ENCODE measurements around the gene HDAC9.

The HDAC9 gene

DNA sequence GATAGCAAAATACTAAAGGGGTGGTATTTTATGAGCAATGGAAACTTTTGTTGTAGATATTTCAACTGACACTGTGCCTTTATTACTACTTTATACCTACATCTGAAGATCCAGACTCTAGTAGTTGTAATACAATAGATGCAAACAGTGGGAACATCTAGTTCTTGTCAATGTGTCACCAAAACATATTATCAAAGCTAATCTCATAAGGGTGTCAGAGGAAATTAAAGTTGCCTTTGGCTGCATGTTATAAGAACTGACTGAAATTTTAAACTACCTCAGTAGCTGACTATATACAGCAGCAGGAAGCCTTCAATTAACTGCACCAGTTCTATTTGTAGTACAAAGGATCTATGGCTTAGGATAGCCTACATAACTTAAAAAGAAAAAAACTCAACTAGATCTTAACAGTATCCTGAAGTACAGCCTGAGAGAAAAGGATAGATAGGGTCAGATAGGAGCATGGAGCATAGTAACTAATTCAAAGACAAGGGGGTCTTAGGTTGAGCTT, 30.9 kb downstream of the HDAC9 start:
- DNase-seq (ENCODE audit: low spot score), result no peak

DNA sequence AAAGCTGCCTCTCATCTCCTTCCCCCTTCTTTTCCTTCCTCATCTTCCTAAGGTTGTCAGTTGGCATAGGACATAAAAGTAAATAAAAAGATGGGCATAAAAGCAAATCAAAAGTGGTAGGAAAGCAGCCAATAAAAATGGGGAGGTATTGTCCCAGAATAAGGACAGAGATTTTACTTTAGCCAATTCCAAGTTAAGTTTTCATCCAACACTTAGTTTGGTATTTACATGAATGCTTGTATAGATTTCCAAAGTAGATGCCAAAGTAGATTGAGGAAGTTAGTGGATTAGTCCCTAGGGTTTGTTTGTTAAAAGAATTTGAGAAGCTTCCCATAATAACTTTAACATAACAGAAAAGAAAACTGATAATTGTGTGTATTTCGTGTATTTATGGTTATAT, 33.7 kb downstream of the HDAC9 start:
- no peak for DNase-seq (ENCODE audit: low spot score)

DNA sequence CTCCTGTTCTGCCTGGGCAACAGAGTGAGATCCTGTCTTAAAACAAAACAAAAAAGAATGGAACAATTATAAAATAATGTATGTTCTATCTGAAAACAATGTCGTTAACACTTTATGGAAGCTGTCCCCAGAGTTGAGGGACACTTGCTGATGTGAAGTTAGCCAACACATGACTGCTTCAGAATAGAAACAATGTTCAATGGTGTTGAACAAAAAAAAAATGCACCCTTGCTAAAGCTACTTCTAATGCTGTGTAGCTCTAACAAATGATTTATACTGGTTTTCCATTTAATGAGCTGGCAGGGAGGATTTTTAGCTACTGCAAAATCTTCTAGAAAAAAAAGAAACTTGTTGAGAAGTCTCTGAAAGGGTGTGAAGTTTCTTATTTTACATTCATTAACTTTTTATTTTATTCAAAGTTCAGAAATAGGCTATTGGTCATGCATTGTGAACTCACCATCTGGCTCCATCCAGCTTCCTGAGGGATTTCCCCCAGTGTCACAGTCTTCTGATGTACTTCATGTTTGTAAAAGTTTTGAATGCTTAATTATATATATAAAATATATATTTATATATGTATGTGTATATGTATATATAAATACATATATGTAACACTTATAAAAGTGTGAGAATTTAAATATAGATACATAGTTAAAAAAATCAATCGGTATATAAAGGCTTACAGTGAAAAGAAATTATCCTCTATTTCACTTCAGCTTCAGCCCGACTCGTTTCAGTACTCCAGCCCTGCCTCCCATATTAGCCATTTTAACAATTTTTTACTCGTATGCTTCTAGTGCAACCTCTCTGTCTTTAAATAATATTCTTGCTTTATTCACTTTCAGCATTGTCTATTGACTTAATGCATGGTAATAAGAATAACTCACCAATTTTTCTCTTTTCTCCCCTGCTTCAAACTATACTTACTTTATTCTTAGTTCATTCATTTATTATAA, 35.0 kb downstream of the HDAC9 start:
- no peak for DNase-seq (ENCODE audit: low spot score)

DNA sequence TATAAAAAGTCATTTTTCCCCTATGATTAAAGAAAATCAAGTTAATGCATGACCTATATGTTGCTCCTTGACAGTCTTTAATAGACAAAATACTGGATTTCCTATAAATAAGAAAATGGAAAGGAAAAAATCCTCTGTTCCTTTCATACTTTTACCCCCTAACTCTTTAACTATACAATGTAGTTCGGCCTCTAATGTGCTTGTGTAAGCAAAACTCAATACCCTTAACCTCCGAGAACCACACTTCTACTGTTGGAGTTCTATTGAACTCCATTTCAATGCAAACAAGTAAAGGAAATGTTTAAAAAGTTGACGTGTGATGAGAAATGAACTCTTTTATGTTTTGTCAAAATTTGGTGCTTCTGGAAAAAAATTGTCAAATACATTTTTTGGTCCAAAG, 36.0 kb downstream of the HDAC9 start:
- no peak for DNase-seq (ENCODE audit: low spot score)

DNA sequence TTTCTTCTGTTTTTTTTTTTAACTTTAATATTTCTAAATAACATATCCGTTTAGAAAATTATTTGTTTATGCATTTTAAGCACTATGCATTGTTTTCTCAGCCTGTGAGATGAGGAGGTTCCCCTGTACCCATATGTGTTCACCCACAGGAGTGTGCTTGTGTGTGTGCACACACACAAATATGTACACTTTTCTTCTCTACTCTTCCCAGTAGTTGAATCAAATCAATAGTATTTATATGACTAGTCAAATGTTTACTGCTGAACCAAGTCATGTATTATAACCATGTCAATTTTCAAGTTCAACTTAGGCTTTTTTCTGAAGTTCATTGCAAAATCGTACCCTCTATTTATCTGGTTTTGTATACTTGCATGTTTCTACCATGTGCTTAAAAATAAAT, 37.3 kb downstream of the HDAC9 start:
- no peak for DNase-seq (ENCODE audit: low spot score)

DNA sequence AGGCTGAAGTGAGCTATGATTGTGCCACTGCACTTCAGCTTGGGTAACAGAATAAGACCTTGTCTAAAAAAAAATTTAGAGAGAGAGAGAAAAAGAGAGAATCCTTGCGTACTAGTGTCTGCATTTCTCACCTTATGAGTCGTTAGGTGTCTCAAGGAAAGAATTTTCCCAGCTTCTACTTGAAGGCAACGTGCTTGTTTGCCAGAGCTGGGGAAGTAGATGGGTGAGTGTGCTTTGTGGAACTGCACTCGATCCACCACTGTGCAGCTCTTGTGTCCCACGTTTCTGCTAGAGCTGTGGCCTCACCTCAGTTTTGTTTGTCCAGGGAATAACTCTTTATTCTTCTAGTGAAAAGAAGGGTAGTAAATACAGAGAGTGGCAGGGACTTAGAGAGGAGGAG, 38.9 kb downstream of the HDAC9 start:
- DNase-seq (ENCODE audit: low spot score), result no peak

DNA sequence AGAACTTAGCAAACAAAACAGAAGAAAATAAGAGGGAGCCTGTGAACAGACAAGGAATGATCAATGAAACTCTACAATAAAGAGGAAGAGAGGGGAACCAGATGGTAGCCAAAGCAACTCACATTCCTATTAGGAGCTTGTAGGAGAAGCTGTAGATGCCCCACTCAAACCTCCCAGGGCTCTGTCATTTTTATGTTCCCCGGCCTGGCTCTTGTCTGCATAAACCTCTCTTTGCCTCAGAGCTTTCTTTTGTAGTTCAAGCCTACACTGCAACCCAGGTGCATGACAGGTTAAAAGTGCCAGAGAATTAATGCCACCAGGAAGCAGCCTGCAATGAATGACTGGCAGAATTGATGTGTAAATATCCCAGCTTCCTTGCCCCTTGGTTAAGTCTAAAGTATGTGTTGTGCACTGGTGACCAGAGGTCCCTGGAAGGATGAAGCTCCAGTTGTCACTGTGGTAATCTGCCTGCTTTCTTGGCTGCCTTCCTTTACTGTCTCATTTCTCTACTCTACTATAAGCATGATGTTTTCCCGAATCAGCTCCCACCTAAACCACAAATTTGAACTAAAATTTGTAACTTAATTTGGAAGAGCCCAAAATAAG, 40.4 kb downstream of the HDAC9 start:
- no peak for DNase-seq (ENCODE audit: low spot score)

DNA sequence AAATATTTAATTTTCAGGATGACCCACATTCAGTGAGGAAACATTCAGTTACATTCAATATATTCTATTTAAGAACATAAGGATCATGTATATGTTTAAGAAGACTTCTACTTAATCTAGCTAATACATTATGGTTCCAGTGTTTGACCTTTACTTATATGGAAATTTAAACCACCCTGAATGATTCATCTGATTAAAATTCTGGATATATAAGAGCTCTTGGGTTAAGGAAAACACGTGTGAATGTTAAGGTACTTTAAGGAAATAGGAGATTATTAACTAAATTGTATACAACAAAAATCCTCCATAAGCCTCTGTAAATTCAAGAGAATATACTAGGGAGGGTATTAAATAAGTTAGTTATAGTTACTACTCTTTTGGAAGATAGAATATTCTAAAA, 40.9 kb downstream of the HDAC9 start:
- DNase-seq (ENCODE audit: low spot score), result no peak

DNA sequence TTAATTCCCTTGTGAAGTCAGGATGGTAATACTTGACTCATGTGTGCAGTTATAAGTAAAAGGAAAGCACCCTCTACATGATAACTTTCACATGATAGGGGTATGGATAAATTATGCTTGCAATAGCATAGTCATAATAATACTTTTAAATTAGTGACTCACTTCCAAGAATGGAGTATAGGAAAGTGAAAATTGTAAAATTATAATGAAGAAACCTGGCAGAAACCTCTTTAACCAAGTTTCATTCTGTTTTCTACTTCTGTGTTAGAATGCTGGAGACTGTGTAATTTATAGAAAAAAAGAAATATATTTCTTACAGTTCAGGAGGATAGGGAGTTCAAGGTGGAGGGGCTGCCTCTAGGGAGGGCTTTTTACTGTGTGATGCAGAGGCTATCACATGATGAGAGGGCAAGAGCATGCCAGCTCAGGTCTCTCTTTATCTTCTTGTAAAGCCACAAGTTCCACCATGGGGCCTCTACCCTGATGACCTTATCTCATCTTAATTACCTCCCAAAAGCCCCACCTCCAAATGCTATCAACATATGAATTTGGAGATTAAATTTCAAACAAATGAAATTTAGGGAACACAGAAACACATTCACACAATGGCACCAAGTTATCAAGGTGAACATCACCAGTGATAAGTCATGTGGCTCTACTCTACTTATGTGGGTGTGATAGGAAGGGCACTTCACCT, 43.2 kb downstream of the HDAC9 start:
- no peak for DNase-seq (ENCODE audit: low spot score)

DNA sequence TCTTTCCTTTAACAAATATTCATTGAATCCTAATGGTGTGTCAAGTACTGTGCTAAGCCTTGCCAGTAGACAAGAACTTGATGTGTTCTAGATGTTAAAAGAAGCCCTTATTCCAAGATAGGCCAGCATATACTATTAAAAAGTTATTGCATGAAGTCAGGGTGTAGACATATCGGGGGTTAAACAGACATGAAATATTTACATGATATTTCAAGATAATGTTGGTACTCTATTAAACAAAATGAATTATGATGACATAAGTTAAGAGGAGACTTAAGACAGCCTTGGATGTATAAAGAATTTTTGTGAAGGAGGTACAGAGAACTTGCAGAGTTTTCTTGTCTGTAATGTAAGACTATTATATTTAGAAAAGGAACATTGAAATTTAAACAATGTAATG, 44.8 kb downstream of the HDAC9 start:
- DNase-seq (ENCODE audit: low spot score), result no peak

DNA sequence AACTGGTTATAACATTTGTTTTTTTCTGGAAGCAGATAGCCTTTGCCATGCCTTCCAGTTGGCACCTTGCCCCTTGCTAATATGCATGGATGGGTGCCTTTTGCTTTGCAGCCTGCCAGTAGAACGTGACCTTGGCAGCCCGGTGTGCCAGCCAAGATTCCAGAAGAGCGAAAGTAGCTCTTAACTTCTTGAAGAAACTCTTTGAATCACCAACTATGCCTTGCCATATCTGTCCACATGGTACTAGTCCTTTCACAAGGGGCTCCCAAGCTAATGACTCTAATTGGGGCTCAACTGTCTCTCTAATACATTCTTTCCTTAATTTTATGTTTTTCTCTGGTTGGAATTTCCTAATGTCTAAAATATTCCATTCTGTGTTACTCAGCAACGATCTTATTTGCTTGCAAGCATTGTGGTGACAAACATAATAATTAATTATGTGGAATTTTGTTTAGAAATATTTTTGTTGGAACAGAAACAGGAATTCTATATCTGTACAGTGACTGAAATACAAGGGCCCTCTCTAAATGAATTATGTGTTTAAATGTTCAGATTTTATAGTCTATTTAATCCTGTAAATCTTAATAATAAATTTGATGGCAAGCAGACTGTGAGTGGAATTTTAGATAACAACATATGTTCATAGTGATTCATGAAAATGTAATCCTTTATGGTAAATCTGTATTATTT, 45.8 kb downstream of the HDAC9 start:
- DNase-seq (ENCODE audit: low spot score), result peak; percentile 74

DNA sequence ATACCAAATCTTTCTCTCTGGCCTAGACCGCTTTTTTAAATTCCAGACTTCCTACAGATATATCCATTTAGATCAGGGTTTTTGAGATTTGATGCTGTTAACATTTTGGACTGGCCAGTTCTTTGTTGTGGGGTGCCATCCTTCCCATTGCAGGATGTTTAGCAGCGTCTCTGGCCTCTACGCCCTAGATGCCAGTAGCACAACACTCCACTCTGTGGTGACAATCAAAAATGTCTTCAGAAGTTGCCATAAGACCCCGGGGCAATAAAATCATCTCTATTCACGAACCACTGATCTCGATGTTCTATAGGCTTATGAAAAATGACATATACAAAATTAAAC, 46.3 kb downstream of the HDAC9 start:
- DNase-seq (ENCODE audit: low spot score), result no peak

DNA sequence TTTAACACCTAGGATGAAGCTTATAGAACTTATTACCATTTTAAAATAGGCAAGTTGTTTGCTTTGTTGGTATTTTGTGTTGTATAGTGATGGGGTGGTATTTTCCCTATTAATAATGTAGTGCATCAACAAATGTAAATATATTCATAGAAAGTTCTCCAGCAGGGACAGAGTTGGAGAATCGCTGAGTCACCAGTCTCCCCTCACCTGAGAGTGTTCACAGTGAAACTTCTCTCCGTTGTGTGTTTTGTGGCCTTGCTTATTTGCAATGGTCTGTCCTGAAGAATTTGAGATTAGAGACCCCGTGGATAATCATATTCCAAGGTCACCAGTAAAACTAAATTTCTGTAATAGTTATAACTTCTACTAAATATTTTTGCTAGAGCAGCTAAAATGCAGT, 51.0 kb downstream of the HDAC9 start:
- no peak for DNase-seq (ENCODE audit: low spot score)

DNA sequence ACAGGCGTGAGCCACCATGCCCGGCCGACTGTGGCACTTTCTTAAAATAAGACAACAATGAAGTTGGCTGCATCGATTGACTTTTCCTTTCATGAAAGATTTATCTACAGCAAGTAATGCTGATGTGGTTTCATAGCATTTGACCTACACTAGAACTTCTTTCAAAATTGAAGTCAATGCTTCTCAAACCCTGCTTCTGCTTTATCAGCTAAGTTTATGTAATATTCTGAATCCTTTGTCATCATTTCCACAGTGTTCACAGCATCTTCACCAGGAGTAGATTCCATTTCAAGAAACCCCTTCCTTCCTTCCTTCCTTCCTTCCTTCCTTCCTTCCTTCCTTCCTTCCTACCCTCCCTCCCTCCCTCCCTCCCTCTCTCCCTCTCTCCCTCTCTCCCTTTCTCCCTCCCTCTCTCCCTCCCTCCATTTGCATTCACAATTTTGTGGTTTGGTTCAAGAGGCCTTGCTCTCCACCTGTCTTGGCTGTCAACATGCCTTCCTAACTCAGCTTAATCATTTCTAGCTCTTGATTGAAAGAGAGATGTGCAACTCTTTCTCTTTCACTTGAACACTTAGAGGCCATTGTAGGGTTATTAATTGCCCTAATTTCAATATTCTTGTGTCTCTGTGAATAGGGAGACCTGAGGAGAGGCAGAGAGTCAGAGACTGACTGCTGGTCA, 52.1 kb downstream of the HDAC9 start:
- no peak for DNase-seq (ENCODE audit: low spot score)

DNA sequence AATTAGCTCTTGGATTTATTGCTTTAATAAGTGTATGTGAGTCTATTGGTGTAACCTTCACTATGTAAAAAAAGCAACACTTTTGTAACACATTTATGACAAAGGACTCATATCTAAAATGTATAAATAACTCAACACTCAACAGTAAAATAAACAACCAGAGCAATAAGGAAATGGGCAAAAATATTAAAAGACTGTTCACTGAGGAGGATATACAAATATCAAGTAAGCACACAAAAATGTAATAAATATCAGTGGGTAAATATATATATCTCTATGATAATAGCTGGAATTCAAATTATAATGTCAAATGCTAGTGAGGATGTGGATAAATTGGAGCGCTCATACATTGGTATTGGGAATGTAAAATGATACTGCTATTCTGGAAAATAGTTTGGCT, 53.0 kb downstream of the HDAC9 start:
- DNase-seq (ENCODE audit: low spot score), result no peak

DNA sequence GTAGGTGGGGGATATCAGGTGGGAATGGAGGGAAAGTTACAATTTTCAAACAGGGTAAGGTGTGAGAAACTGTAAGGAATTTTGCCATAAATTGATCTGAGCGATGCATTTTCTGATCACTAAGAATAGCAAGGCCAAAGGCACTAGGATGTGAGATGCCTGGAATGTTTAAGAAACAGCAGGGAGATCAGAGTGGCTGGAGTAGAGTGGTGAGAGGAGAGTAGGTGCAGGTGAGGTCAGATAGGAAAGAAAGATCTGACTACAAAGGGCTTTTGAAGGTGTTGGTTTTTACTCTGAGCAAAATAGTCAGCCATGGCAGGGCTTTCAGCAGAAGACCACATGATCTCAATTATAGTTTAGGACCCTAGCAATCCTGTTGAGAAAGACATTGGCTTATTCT, 55.0 kb downstream of the HDAC9 start:
- DNase-seq (ENCODE audit: low spot score), result no peak

DNA sequence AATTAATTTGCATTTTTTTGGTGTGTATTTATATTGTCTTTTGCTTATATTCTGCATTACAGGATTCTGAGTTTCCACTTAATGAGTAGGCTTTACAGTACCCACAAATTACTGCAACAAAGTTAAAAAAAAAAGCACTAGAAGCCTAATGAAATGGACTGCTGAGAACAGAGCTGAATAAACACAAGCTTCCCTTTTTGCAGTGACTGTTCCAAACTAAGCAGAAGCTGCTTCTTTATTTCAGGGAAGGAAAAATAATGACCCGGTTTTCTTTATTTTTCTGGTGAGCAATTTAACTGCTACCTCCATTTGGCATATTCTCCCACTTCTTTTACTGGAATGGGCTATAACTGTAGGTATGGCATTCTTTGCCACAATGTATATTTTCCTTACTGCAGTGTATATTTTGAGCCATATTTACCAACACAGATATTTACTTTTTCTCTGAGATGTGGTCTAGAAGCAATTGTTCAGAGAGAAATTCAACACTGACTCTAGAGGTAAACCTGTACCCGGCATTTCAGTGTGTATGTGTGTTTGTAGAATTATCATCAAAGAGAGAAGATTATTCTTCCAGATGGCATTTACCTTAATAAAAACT, 56.9 kb downstream of the HDAC9 start:
- peak; percentile 57 for DNase-seq (ENCODE audit: low spot score)

DNA sequence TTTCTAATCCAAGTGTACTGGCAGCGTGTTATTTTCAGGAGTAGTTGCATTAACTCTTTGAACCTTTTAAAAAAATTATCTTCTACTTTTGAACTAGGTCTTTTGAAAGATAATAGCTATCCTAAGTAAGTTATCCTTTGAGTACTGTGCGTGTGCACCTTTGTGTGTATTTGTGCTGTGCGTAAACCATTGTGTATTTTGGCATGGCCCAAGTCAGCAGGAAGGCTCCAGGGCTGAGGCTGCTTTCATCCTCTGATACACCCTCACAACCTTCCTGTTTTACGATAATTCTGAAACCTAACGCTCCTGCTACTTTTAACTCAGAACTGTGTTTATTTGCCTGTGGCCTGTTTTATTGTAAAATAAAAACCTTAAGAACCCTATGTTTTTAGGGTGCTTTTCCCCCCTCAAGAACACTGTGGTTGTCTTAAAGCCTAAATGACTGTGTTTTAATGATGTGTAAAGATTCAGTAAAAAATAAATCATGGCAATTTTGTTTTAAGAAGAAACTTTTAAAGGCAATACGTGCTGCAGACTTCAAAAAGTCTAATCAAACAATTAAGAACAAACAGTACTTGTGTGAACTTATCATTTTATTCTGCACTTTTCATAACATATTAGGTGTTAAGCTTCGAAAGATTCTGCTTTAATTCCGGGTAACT, 57.5 kb downstream of the HDAC9 start:
- peak; percentile 61 for DNase-seq (ENCODE audit: low spot score)

DNA sequence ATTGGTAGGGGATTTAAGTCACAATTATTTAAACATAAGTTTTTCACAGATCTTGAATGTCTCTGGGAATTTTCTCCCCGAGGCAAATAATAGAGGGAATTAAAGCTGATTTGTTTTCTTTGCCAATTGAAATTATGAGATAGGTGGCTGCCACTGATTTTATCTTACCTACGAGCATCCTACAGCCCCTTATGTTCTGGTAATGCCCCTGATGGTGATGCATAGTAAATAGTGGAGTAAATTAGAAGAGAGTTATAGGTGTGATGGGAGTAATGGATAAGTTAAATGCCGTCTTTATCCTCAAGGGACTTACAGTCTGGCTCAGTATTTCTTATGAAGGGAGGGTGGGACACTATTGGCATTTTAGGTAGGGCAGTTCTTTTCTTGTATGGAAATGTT, 58.1 kb downstream of the HDAC9 start:
- no peak for DNase-seq (ENCODE audit: low spot score)

DNA sequence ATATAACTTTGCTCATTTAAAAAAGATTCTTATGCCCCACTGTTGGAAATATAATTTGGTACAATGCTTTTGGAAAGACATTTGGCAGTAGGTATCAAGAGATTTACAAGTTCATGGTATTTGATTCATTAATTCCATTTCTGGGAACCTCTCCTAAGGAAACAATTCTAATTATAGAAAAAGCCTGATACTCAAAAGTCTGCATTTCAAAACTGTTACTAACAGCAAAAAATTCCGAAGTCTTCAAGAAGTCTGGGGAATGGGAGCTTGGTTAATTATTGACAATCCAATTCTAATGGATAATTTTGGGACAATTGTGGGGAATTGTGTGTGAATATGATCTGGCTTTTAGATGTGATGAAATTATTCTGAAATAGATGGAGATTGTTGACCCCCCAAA, 59.6 kb downstream of the HDAC9 start:
- no peak for DNase-seq (ENCODE audit: low spot score)

DNA sequence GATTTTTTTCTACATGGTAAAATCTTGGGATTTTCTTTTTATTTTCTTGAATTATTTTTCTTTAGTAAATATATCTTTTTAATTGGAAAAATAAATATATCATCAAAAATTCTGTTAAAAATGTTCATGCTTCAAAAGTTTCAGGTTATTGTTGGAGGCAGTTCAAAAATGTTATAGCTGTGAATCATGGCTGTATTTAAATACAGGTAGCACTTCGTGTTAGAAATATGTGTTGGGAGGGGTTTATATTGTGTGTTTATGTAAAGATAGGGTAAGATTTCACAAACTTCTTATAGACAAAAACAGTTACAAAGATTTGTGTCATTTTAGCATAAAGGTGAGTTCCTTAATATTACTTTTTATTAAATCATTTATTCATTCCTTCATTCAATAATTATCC, 60.4 kb downstream of the HDAC9 start:
- no peak for DNase-seq (ENCODE audit: low spot score)

Measured in cerebellar cortex (tissue), 1 donor.